NOMO-1 (cell line): ENCODE results near the gene GAGE12H.
"Not testable (repeated sequence)": the region's sequence is repeated elsewhere in the genome, so short reads cannot be mapped to it uniquely, and the experiment has no call there.

Experiments used
- DNase-seq, 2 experiments: peaks; one replicate each; lab custom pipeline; 2025; ENCODE audit not compliant: unreplicated experiment in 2 of 2; lab: John Stamatoyannopoulos, UW

GAGE12H gene

GRCh38 chrX:49579649-49580048 is at the start of gene GAGE12H:
Gene GAGE12H (plus strand): TSS chrX:49579949. CDS start chrX:49581104, 1,155 bp downstream.
- DNase-seq, result not testable (repeated sequence)

GRCh38 chrX:49531877-49532276 is 47.9 kb upstream of the GAGE12H start, which contains the start of gene GAGE12C:
Gene GAGE12C (plus strand): TSS chrX:49532177. CDS start chrX:49533332, 1,155 bp downstream.
- DNase-seq, result not testable (repeated sequence)

GRCh38 chrX:49541433-49541832 is 38.3 kb upstream of the GAGE12H start, which contains the start of gene GAGE12D:
Gene GAGE12D (plus strand): TSS chrX:49541733. CDS start chrX:49542888, 1,155 bp downstream.
- not testable (repeated sequence) for DNase-seq

- not testable (repeated sequence) for DNase-seq
Measured at GRCh38 chrX:49550989-49551388, 28.8 kb upstream of the GAGE12H start, which contains the start of gene GAGE12E. Gene GAGE12E (plus strand): TSS chrX:49551289. CDS start chrX:49552444, 1,155 bp downstream.

- not testable (repeated sequence) for DNase-seq
Measured at GRCh38 chrX:49560542-49560941, 19.2 kb upstream of the GAGE12H start, which contains the start of gene GAGE12F. Gene GAGE12F (plus strand): TSS chrX:49560842. CDS start chrX:49561997, 1,155 bp downstream.

GRCh38 chrX:49568728-49569127 is 11.0 kb upstream of the GAGE12H start:
- not testable (repeated sequence) for DNase-seq

GRCh38 chrX:49569152-49569551 is 10.6 kb upstream of the GAGE12H start:
- not testable (repeated sequence) for DNase-seq

GRCh38 chrX:49570100-49570499 is 9.6 kb upstream of the GAGE12H start, which contains the start of gene GAGE12G:
Gene GAGE12G (plus strand): TSS chrX:49570400. CDS start chrX:49571555, 1,155 bp downstream.
- not testable (repeated sequence) for DNase-seq

GRCh38 chrX:49589196-49589595 is 9.4 kb downstream of the GAGE12H start, which contains the start of gene GAGE2A:
Gene GAGE2A (plus strand): TSS chrX:49589496. CDS start chrX:49590651, 1,155 bp downstream.
- DNase-seq, result not testable (repeated sequence)

GRCh38 chrX:49589769-49590478 is 10.2 kb downstream of the GAGE12H start:
- not testable (repeated sequence) for DNase-seq

- not testable (repeated sequence) for DNase-seq
Measured at GRCh38 chrX:49590488-49590887, 10.7 kb downstream of the GAGE12H start.

- DNase-seq, result not testable (repeated sequence)
Measured at GRCh38 chrX:49598720-49599119, 19.0 kb downstream of the GAGE12H start, which contains the start of gene GAGE1. Gene GAGE1 (plus strand): TSS chrX:49599020. CDS start chrX:49600175, 1,155 bp downstream.

GRCh38 chrX:49610718-49611310 is 31.1 kb downstream of the GAGE12H start:
- no peak for DNase-seq

- DNase-seq, result no peak
Measured at GRCh38 chrX:49618574-49618973, 38.8 kb downstream of the GAGE12H start.

GRCh38 chrX:49627086-49627777 is 47.5 kb downstream of the GAGE12H start:
- DNase-seq, result no peak
